GM12892 (cell line): Measurements from ENCODE around the gene SNAP25.

ENCODE experiments used
- POLR2A ChIP-seq: IDR thresholded peaks from 2 replicates; pipeline ENCODE4 v1.6.1; 2011; ENCODE audit warnings: low read depth, low read length, control low read depth
- POLR2AphosphoS5 ChIP-seq: IDR thresholded peaks from 2 replicates; pipeline ENCODE4 v1.6.1; 2011; ENCODE audit warnings: low read depth, low read length, control low read depth
- TAF1 ChIP-seq: IDR thresholded peaks from 2 replicates; pipeline ENCODE4 v1.6.1; 2011; ENCODE audit warnings: low read depth, mild to moderate bottlenecking, control low read depth, low read length, borderline replicate concordance

GRCh38 chr20:10192171-10192570 is 26.5 kb upstream of the SNAP25 start:
- TF ChIP-seq POLR2AphosphoS5, result no peak
- TF ChIP-seq TAF1, result no peak
- no peak for TF ChIP-seq POLR2A
